Measurements from ENCODE around the gene NPFFR2.
"Not testable (repeated sequence)": the region's sequence is repeated elsewhere in the genome, so short reads cannot be mapped to it uniquely, and the experiment has no call there.

The NPFFR2 gene

GRCh38 chr4:72090606-72091005 lies 58.8 kb downstream of the NPFFR2 start:
- H3K36me3 Mint-ChIP-seq, H3K4me3 Mint-ChIP-seq, H3K9me3 Mint-ChIP-seq, H3K27ac Mint-ChIP-seq, H3K4me1 Mint-ChIP-seq, H3K27me3 Mint-ChIP-seq: not testable (repeated sequence)

GRCh38 chr4:72094059-72094797 lies 62.4 kb downstream of the NPFFR2 start:
- Mint-ChIP-seq H3K27ac (no peak overlapping the region), H3K27me3 (no peaks in the 10 kb centered on the region), H3K9me3 (no peaks in the 10 kb centered on the region), H3K36me3 (no peaks in the 10 kb centered on the region), H3K4me3 (no peak overlapping the region), H3K4me1 (no peaks in the 10 kb centered on the region)

- peaks cover 5% of the 10 kb centered on the region for H3K4me1 Mint-ChIP-seq
- peaks cover 3% of the 10 kb centered on the region for H3K9me3 Mint-ChIP-seq
- no peaks in the 10 kb centered on the region for H3K36me3 Mint-ChIP-seq
- H3K27me3 Mint-ChIP-seq: peaks cover 2% of the 10 kb centered on the region
- H3K4me3 Mint-ChIP-seq: no peak overlapping the region
- H3K27ac Mint-ChIP-seq: no peak overlapping the region
Measured at GRCh38 chr4:72107456-72107855, 75.7 kb downstream of the NPFFR2 start.

DNA sequence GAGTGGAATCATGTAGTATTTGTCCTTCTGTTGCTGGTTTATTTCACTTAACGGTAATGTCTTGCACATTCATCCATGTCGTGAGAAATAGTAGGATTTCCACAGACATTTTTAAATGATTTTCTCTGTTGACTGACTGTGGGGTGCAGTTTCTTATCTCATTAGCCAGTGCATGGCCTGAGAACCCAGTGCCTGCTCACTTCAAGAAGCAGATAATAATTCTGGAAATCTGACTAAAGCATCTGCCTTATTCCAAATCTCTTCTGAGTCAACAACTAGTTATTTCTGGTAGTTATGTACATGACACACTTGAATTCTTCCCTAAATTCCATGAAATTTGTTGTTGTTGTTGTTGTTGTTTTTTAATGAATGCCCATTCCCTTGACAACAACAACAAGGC lies 77.6 kb downstream of the NPFFR2 start:
- H3K9me3 Mint-ChIP-seq: peaks cover 4% of the 10 kb centered on the region
- H3K4me3 Mint-ChIP-seq: no peak overlapping the region
- H3K4me1 Mint-ChIP-seq: peaks cover 11% of the 10 kb centered on the region
- H3K36me3 Mint-ChIP-seq: no peaks in the 10 kb centered on the region
- peaks cover 2% of the 10 kb centered on the region for H3K27me3 Mint-ChIP-seq
- no peak overlapping the region for H3K27ac Mint-ChIP-seq

GRCh38 chr4:72109959-72110497 lies 78.2 kb downstream of the NPFFR2 start:
- Mint-ChIP-seq H3K9me3 (peaks cover 4% of the 10 kb centered on the region), H3K27me3 (peaks cover 2% of the 10 kb centered on the region), H3K27ac (no peak overlapping the region), H3K4me1 (peaks cover 11% of the 10 kb centered on the region), H3K4me3 (no peak overlapping the region), H3K36me3 (no peaks in the 10 kb centered on the region)

- H3K36me3 Mint-ChIP-seq: no peaks in the 10 kb centered on the region
- H3K4me1 Mint-ChIP-seq: peaks cover 11% of the 10 kb centered on the region
- no peak overlapping the region for H3K27ac Mint-ChIP-seq
Measured at GRCh38 chr4:72110886-72111285, 79.1 kb downstream of the NPFFR2 start.

DNA sequence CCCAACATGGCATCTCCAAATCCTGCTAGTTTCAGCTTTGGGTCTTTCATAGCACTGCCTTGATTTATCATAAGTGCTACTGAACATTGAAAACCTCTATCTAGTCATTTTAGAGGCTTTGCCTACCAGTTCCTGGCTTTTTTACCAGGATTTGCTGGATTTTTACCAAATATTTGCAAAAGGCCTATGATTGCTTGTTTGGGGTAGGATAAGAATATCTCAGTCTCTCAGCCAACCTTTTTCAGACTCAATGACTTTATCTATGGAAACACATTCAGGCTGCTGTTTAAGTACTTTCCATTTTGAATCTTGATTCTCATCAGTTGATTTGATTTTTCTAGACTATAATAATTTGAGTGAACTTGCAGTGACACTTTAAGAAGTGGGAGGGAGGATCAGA lies 80.1 kb downstream of the NPFFR2 start:
- H3K4me1 Mint-ChIP-seq: peaks cover 11% of the 10 kb centered on the region
- no peaks in the 10 kb centered on the region for H3K36me3 Mint-ChIP-seq
- no peak overlapping the region for H3K27ac Mint-ChIP-seq
- peaks cover 4% of the 10 kb centered on the region for H3K9me3 Mint-ChIP-seq
- peaks cover 2% of the 10 kb centered on the region for H3K27me3 Mint-ChIP-seq
- no peak overlapping the region for H3K4me3 Mint-ChIP-seq

More at GRCh38 chr4:72110886-72111285, 79.1 kb downstream of the NPFFR2 start:
- H3K9me3 Mint-ChIP-seq: peaks cover 4% of the 10 kb centered on the region
- H3K27me3 Mint-ChIP-seq: peaks cover 2% of the 10 kb centered on the region
- no peak overlapping the region for H3K4me3 Mint-ChIP-seq

DNA sequence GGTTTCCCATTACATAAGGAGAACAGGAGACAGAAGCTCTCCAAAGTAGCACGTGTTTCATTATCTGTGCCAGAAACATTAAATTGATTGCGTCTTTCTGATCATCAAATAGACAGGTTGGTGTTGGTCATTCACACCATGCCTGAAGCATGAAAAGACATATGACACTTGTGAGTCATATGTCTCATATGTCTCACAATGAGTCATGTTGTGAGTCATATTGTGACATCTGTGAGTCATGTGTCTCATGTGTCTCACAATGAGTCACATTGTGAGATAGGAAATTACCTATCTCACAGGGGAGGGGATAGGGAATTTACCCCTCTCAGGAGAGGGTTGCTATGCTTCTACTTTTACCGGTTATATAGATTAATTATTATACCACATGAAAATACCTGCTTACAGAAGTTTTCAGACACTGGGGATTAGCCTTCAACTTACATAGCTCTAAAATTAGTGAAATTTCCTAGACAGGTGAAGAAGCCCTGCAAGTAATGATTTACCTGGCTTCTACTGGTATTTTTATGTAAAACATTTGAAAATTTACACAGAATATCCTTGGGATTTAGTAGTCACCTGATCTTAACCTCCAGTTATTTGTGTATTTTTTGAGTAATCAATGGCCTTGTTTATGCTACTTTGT lies 80.8 kb downstream of the NPFFR2 start:
- Mint-ChIP-seq H3K4me1 (peaks cover 11% of the 10 kb centered on the region), H3K9me3 (peaks cover 4% of the 10 kb centered on the region), H3K27me3 (peaks cover 2% of the 10 kb centered on the region), H3K4me3 (no peak overlapping the region), H3K36me3 (no peaks in the 10 kb centered on the region), H3K27ac (peak overlapping the region; percentile 63)

GRCh38 chr4:72118017-72118416 lies 86.2 kb downstream of the NPFFR2 start:
- Mint-ChIP-seq H3K4me3 (no peak overlapping the region), H3K36me3 (no peaks in the 10 kb centered on the region), H3K27ac (no peak overlapping the region), H3K4me1 (peaks cover 4% of the 10 kb centered on the region), H3K27me3 (peaks cover 2% of the 10 kb centered on the region), H3K9me3 (peaks cover 4% of the 10 kb centered on the region)

DNA sequence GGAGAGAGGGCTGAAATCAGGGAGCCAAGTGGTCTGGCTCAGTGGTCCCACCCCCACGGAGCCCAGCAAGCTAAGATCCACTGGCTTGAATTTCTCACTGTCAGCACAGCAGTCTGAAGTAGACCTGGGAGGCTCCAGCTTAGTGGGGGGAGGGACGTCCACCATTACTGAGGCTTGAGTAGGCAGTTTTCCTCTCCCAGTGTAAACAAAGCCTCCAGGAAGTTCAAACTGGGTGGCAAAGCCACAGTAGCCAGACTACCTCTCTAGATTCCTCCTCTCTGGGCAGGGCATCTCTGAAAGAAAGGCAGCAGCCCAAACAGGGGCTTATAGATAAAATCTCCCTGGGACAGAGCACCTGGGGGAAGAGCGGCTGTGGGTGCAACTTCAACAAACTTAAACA lies 88.1 kb downstream of the NPFFR2 start:
- Mint-ChIP-seq H3K27ac (no peak overlapping the region), H3K4me3 (no peak overlapping the region), H3K27me3 (peaks cover 2% of the 10 kb centered on the region), H3K4me1 (no peaks in the 10 kb centered on the region), H3K9me3 (peaks cover 4% of the 10 kb centered on the region), H3K36me3 (no peaks in the 10 kb centered on the region)

GRCh38 chr4:72128741-72129140 lies 96.9 kb downstream of the NPFFR2 start:
- no peaks in the 10 kb centered on the region for H3K27me3 Mint-ChIP-seq
- no peak overlapping the region for H3K27ac Mint-ChIP-seq
- H3K4me3 Mint-ChIP-seq: no peak overlapping the region
- no peaks in the 10 kb centered on the region for H3K9me3 Mint-ChIP-seq
- H3K4me1 Mint-ChIP-seq: no peaks in the 10 kb centered on the region
- H3K36me3 Mint-ChIP-seq: no peaks in the 10 kb centered on the region

DNA sequence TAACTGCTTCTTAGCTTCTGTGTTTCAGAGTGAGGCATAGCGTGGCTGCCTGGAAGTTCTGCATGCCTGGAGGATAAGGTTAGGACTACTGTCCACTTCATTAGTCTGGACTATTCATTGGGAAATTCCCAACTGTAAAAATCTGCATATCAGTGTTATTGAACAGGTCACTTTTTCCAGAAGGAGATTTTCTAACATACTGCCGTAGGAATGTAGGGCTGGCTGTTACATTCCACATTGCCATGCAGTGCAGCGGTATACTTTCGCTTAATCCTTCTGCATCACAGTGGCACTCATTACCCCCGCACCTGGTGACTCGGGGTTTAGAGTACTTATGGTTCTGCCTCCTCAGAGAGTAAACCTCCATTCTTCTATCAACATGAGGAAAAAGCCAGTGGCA lies 104.6 kb downstream of the NPFFR2 start:
- Mint-ChIP-seq H3K36me3 (no peaks in the 10 kb centered on the region), H3K4me1 (no peaks in the 10 kb centered on the region), H3K27ac (no peak overlapping the region), H3K27me3 (no peaks in the 10 kb centered on the region), H3K4me3 (no peak overlapping the region), H3K9me3 (no peaks in the 10 kb centered on the region)

DNA sequence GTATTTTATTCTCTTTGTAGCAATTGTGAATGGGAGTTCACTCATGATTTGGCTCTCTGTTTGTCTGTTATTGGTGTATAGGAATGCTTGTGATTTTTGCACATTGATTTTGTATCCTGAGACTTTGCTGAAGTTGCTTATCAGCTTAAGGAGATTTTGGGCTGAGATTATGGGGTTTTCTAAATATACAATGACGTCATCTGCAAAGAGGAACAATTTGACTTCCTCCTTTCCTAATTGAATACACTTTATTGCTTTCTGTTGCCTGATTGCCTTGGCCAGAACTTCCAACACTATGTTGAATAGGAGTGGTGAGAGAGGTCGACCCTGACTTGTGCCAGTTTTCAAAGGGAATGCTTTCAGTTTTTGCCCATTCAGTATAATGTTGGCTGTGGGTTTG lies 108.2 kb downstream of the NPFFR2 start:
- not testable (repeated sequence) for H3K9me3 Mint-ChIP-seq, H3K4me1 Mint-ChIP-seq, H3K36me3 Mint-ChIP-seq, H3K27me3 Mint-ChIP-seq, H3K4me3 Mint-ChIP-seq, H3K27ac Mint-ChIP-seq

DNA sequence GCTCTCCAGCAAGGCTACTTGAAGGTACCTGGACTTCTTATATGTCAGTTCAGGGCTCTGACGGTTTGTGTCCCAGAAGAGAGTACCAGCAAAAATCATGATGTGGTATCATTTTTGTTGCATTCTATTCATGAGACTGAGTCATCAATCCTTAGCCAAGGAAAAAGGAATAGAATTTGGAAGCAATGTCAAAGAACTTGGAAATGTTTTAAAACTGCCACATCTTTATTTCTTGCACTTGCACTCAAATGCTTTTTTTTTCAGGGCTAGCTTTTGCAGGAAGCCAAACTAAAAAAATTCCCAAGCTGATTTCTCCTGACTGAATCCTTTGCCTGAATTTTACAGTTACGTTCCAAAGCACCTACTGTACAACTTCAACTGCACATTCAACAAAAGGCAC lies 112.4 kb downstream of the NPFFR2 start:
- H3K9me3 Mint-ChIP-seq: no peaks in the 10 kb centered on the region
- no peak overlapping the region for H3K27ac Mint-ChIP-seq
- no peaks in the 10 kb centered on the region for H3K4me1 Mint-ChIP-seq
- no peaks in the 10 kb centered on the region for H3K36me3 Mint-ChIP-seq
- no peak overlapping the region for H3K4me3 Mint-ChIP-seq
- H3K27me3 Mint-ChIP-seq: no peaks in the 10 kb centered on the region

DNA sequence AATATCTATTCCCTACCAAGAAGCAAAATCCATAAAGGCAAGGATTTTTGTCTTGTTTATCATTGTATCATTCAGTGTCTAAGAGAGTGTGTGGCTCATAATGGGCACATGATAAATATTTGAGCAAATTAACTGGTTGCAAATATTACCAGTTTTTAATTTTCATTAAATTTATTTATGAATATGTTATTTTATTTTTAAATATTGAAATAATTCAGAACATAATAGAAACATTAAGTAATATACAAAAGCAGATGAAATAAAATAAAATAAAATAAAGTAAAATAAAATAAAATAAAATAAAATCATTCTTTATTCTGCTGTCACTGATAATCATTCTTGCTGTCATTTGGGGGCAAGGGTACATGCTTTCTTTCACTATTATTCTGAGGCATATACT lies 120.9 kb downstream of the NPFFR2 start:
- peaks cover 2% of the 10 kb centered on the region for H3K27me3 Mint-ChIP-seq
- peaks cover 9% of the 10 kb centered on the region for H3K9me3 Mint-ChIP-seq
- H3K4me1 Mint-ChIP-seq: no peaks in the 10 kb centered on the region
- no peaks in the 10 kb centered on the region for H3K36me3 Mint-ChIP-seq
- no peak overlapping the region for H3K27ac Mint-ChIP-seq
- no peak overlapping the region for H3K4me3 Mint-ChIP-seq

DNA sequence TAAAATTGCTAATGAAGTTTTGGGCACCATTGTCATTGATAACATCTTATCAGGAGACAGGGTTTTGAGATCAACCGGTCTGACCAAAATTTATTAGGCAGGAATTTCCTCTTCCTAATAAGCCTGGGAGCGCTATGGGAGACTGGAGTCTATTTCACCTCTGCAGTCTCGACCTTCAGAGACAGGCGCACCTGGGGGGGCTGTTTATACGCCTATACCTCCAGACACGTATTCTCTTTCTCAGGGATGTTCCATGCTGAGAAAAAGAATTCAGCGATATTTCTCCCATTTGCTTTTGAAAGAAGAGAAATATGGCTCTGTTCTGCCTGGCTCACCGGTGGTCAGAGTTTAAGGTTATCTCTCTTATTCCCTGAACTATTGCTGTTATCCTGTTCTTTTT lies 121.8 kb downstream of the NPFFR2 start:
- H3K27me3 Mint-ChIP-seq, H3K27ac Mint-ChIP-seq, H3K9me3 Mint-ChIP-seq: not testable (repeated sequence)

More for the DNA sequence above, 121.8 kb downstream of the NPFFR2 start:
- H3K4me1 Mint-ChIP-seq, H3K36me3 Mint-ChIP-seq, H3K4me3 Mint-ChIP-seq: not testable (repeated sequence)

All from activated naive CD4-positive, alpha-beta T cell treated with anti-CD3 and anti-CD28 coated beads, Interleukin-2, amount 50 U/mL, for 24 hours (primary cell).